ENCODE measurements around the gene TMPRSS5. TPM values are rescaled to one million over a fixed set of nuclear protein-coding genes. Genes with fewer than 3 reads are reported as not detected.

The TMPRSS5 gene
- total and polyA plus RNA-seq, 10 of the 15 experiments (the other 5 are each of a cell fraction or from before 2014, with no cell fraction given): 0.05 to 0.85 (median 0.34) TPM; not detected in 2

GRCh38 chr11:113722934-113723333, 16.8 kb upstream of the TMPRSS5 start:
- RAD21 ChIA-PET (ENCODE audit: unreplicated experiment): no interaction called here
- H4K20me1 ChIP-seq (ENCODE audit: control insufficient read depth, insufficient read depth): no peaks in the 10 kb centered on the region
- DNase-seq (ENCODE audit: low read depth, low spot score) (no peak), FAIRE-seq (no peak), ATAC-seq (no peak)
- 51% methylated on average over 3 of the region's 3 CpGs for WGBS (ENCODE audit: insufficient coverage, insufficient replicate concordance, low lambda C conversion rate, missing lambda C conversion rate)
- no peaks in the 10 kb centered on the region for H3K27me3 ChIP-seq (replicated peaks in 1 of 2; ENCODE audit: control insufficient read depth in 2 of 2, insufficient read depth in 2 of 2, low read length in 1 of 2)
- SMC1A ChIA-PET (ENCODE audit: uncharacterized antibody, unreplicated experiment): interaction anchor here (0.6 kb wide), 1 partner anchor 1092 kb away, joined by 3 read pairs; no protein-coding TSS in a partner anchor
- intact Hi-C loops (cut with micrococcal nuclease; ENCODE audit: unreplicated experiment) (no loop called here), in situ Hi-C loops (cut with MboI) (no loop called here)
- no peaks in the 10 kb centered on the region for H3K4me1 ChIP-seq (ENCODE audit: control insufficient read depth, insufficient read depth, low read length)
- H3K27ac ChIP-seq (ENCODE audit: control insufficient read depth, insufficient read depth): no peak overlapping the region
- no peak overlapping the region for H3K4me3 ChIP-seq
- no peaks in the 10 kb centered on the region for H3K79me2 ChIP-seq (ENCODE audit: control insufficient read depth, insufficient read depth, low read length)
- TF ChIP-seq ZNF622 (IDR thresholded peaks at IDR 0.05) (no peak), FOS (IDR thresholded peaks at IDR 0.05; ENCODE audit: borderline replicate concordance, extremely low read depth, insufficient read length) (no peak), SMC3 (IDR thresholded peaks at IDR 0.05; ENCODE audit: borderline replicate concordance, low read length) (no peak), TCF7 (IDR thresholded peaks at IDR 0.05; ENCODE audit: borderline replicate concordance) (no peak), LARP7 (IDR thresholded peaks at IDR 0.05) (no peak), NR2C1 (IDR thresholded peaks at IDR 0.05) (no peak), NR2F1 (conservative IDR thresholded peaks at IDR 0.05) (no peak), GATAD2B (conservative IDR thresholded peaks at IDR 0.05; ENCODE audit: low read depth) (no peak), POLR2A (IDR thresholded peaks at IDR 0.05; ENCODE audit: low read depth, low read length) (no peak), E2F8 (IDR thresholded peaks at IDR 0.05; ENCODE audit: low read depth, partially characterized antibody) (no peak), CUX1 (IDR thresholded peaks at IDR 0.05; ENCODE audit: insufficient replicate concordance, low read depth, low read length) (no peak), ZNF384 (IDR thresholded peaks at IDR 0.05; ENCODE audit: borderline replicate concordance, low read depth, low read length) (no peak), IKZF1 (conservative IDR thresholded peaks at IDR 0.05) (no peak), BRCA1 (IDR thresholded peaks at IDR 0.05; ENCODE audit: low read depth, low read length) (no peak), HDGF (IDR thresholded peaks at IDR 0.05) (no peak), ETV6 (conservative IDR thresholded peaks at IDR 0.05 in 1 of 2, IDR thresholded peaks at IDR 0.05 in 1 of 2; ENCODE audit: borderline replicate concordance in 1 of 2, low read depth in 1 of 2) (no peak)
- no peaks in the 10 kb centered on the region for H3K9me3 ChIP-seq (replicated peaks; ENCODE audit: control insufficient read depth, insufficient read depth, low read length)
- no peak overlapping the region for H3K9ac ChIP-seq (ENCODE audit: control insufficient read depth, insufficient read depth, low read length)
- H3K36me3 ChIP-seq (ENCODE audit: control insufficient read depth in 2 of 2, insufficient read depth in 2 of 2, low read length in 1 of 2): no peaks in the 10 kb centered on the region
- H2AFZ ChIP-seq (ENCODE audit: control insufficient read depth, low read depth, low read length): no peak overlapping the region
- H3K4me2 ChIP-seq (ENCODE audit: control insufficient read depth, insufficient read depth): no peak overlapping the region
- no TSS peak for BruUV-seq (replicated peaks)
- POLR2A ChIA-PET: no interaction called here
- CTCF ChIA-PET: no interaction called here

Data from GM12878 (cell line).